NCI-H2081 treated with DMSO at 0.1 percent for 48 hours (cell line): ENCODE data around the gene ZCCHC14.
"Not testable (repeated sequence)": the region's sequence is repeated elsewhere in the genome, so short reads cannot be mapped to it uniquely, and the experiment has no call there.

Source experiments
- DNase-seq: peaks from one replicate; lab custom pipeline; 2025; lab: John Stamatoyannopoulos, UW

Gene ZCCHC14

GRCh38 chr16:87409153-87409552 is 83.7 kb downstream of the ZCCHC14 start:
- DNase-seq: no peak

DNA sequence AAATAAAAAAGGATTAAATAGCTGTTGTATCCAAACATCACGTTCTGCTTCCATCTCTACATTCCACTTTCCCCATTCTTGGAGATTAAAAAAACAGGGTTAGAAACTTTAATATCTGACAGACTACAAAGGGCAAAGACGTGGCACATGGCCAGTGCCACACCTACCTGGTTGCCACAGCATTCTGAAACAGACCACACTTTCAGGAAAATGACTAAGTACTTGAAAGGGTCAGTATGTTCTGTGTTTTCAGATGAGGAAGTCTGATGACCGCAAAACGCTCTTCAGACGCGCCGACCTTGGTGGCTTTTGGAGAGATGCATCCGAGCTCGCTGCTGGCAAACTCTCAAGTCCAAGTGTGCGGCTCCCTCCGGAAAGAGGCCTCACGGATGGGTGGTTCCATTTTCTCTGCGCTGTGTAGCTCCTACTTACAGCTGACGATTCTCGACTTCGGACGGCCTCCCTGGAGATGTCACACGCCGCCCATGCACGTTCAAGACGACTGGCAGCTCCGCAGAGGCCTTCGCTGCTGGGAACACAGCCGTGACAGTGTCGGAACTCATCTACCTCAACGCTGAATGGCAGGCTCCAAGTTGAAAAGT is 85.2 kb downstream of the ZCCHC14 start:
- no peak for DNase-seq

GRCh38 chr16:87406495-87407088 is 86.2 kb downstream of the ZCCHC14 start:
- DNase-seq: no peak

DNA sequence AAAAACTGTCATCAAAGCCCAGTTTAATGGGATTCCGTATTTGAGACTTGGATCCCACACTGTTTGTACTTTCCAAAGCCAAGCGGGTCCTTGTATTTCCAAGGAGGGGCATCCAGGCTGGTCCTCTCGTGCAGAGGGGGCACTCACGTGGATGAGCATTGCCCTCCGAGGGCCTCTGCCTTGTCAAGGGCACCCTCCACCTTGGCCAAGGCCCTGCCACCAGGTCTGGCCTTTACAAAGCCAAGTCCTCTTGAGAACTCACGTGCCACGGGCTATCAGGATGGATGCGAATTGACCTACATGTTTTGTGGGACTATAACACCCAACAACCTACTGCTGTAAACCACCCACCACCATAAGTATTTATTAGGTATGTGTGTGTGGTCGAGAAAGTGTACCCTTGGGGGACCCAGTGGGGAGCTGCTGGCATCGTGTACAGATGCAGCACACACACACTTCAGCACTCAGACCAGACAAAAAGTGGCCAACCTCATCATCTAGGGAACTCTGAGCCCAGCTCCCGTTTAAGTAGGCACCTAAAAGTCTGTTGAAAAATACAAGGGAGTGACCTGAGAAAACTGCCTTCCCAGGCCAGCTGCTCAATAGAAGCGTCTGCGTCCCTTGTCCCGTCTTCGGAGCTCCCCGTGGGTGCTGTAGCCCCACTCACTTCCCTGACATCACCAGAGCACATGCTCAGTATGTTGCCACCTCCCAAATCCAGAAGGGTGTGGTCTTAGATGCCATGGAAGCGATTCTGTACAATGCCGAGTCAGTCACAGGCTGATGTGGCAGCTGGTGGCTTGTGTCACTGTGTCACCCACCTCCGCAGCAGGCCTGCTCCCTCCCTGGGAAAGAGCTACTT is 87.8 kb downstream of the ZCCHC14 start:
- no peak for DNase-seq

DNA sequence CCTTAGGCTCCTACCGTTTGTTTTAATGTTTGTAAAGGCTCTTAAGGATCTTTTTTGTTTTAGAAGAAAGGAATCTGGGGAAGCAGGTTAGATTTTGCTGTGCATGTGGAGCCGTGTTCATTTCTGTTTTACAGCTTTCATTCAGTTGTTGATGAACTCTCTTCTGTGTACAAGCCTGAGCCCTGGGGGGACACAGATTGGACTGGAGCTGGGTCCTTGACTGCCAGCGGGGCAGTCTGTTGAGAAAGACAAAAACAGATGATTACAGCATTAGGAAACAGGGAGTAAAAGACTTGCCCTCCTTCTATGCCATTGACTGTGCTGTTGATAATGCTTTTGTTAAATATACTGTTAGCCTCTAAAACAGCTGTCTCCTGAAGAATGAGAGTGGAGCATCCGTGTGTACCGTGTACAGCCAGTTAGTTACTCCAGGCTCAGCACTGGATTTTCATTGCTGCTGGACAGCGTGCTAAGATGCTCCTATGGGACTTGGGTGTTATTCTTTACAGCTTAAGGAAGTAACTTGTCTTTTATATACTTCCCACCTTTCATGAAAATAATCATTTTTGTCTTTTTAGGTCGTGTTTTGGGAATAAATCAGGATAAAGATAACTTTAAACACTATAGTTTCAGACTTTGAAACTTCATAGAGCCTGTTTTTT is 97.5 kb downstream of the ZCCHC14 start:
- no peak for DNase-seq

- no peak for DNase-seq
Observed at GRCh38 chr16:87393680-87394055, 99.2 kb downstream of the ZCCHC14 start.

DNA sequence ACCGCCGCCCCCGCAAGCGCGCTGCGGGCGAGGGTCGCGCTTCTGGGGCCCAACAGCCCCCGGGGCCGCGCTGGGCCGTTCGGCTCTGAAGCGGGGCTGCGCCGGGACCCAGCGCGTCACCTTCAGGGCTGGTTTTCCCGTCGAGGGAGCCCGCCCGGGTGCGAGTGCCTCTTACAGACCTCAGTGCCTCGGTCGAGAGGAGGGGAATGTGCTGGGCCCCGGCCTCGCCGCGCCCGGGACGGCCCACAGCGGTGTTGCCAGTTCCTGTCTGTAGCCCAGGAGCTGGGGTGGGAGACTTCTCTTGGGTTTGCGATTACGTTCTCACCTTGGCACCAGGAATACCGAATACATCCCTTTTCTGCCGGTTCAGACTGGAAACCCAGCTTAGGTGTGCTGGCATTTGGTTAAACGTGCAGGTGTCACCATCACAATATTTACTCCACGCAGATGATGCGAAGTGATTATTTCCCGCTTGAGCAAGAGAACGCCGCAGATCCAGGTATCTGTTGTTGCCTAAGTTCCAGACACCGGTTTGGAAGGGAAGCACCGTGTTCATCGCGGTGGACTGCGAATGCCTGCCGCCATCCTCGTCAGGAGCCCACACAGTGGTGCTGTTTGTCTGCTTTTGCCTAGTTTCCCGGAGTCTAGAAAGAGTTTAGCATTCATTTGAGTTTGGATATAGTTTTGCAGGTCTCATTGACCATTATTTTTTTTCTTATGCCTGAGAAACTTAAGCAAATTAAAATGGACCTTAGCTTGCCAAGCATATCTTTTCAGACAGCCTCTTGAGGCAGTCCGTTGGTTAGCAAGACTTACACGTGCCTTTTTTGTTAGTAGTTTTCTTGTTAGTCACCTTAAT is 99.8 kb downstream of the ZCCHC14 start:
- DNase-seq: no peak

DNA sequence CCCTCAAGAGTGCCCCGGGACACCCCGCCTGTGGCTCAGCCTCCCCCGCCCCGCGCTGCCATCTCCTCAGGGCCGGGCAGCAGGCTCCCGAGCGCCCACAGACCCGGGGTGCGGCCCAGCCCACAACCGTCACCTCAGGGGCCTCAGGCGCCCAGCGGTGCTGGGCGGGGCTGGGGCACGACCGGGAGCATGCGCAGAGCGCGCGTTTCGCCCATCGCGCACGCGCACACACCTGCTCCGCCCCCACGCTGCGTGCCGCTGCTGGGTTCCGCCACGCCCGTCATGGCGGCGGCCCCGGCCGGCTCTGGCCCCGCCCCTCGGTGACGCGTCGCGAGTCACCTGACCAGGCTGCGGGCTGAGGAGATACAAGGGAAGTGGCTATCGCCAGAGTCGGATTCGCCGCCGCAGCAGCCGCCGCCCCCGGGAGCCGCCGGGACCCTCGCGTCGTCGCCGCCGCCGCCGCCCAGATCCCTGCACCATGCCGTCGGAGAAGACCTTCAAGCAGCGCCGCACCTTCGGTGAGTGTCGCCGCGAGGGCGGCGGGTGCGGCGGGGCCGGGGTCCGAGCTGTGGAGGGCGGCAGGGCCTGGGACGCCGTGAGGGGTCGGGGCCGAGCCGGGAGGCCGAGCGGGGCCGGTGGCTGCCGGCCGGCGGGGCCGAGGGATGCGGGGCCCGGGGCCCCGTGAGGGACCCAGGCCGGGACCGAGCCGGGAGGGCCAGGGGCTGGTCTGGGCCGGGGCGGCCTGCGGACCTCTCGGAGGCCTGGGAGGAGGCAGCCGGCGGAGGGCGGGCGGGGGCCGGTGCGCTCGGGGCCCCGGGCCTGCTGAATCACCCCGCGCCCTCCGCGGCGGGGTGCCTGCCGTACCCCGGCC is 100.6 kb downstream of the ZCCHC14 start, which contains the start of gene MAP1LC3B:
Gene MAP1LC3B, plus strand, starts transcription at position 387 of the 871 bp plus-strand sequence. Its CDS starts 92 bp downstream, at position 479.
- peak; percentile 54 for DNase-seq

- no peak for DNase-seq
Observed at GRCh38 chr16:87391324-87391949, 101.4 kb downstream of the ZCCHC14 start.

- no peak for DNase-seq
Observed at GRCh38 chr16:87390641-87391323, 102.0 kb downstream of the ZCCHC14 start.

- not testable (repeated sequence) for DNase-seq
Observed at GRCh38 chr16:87389914-87390313, 102.9 kb downstream of the ZCCHC14 start.

GRCh38 chr16:87389245-87389644 is 103.6 kb downstream of the ZCCHC14 start:
- DNase-seq: no peak

DNA sequence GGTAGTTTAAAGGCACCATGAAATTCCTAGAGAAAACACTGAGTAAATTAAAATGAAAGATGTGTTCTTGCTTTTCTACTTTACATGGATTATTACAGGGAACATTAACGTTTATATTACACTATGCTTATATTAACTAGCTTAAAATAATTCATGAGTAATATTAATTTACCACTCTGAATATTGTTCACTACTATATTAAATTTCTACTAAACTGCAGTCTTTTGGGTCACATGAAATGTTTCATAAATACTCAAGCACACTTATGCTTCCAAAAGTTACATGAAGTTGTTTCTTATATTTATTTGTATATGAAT is 104.0 kb downstream of the ZCCHC14 start:
- no peak for DNase-seq

DNA sequence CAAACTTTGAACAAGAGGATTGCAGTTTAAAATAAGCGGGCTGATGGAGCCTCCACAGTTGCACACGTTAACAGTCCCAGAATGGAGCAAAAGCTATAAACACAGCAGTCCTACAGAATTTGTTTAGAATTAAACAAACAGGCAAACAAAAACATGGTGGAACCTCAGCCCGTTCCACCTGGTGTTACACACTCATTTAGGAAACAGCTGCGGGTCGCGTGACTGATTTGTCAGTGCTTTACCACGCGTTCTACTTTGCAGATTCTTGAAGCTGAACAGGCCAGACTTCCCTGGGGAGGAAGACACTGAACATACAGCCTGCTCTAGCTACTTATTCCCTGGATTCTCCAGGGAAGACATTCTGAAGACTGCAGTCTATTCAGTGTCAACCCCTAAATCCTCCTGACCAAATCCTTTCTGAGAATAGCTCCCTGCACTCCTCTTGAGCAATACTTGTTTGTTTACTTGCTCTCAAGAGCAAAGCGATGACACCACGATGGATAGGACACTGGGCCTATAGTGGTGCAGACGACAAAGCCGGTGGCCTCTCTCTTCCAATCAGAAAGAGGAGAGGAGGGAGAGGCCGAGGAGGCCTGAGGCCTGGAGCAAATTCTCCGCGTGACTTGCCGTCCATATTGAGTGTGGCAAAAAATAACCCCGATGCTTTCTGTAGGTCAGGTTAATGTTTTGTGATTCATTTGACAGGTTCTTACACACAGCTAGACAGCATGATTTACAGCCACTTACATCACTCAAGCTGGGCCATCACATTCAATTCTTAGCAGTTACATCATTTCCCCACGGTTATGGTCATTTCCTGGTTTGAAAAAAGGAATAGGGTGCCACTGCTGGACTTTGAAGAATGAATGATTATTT is 104.6 kb downstream of the ZCCHC14 start:
- DNase-seq: peak; percentile 66

GRCh38 chr16:87384875-87385167 is 108.0 kb downstream of the ZCCHC14 start:
- not testable (repeated sequence) for DNase-seq

DNA sequence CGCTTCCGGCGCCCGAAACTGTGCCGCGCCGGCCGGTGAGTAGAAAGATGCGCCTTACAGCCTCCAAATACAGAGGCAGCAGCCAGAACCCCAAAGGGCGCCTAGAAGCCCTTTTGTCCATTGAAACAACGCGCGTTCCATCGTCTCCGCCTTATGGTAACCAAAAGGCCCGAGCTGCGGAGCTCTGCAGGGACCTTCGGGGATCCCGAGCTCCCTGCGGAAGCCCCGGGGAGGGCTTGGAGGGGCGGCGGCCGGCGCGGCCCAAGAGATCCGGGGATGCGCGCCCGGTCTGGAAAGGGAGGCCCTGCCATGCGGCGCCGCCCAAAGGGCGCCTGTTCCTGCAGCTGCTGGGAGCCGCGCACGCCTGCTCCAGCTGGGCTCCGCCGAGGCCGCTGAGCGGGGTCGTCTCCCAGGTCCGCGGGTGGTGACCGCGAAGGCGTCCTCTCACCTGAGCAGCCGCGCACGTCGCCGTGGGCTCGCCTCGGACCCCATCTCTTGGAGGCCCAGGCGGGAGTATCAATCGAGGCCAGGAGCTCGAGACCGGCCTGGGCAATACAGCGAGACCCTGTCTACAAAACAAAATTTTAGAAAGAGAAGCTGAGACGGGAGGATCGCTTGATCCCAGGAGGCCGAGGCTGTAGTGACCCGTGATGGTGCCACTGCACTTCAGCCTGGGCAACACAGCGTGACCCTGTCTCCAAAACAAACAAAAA is 108.5 kb downstream of the ZCCHC14 start:
- DNase-seq: no peak

- DNase-seq: peak; percentile 4
Observed at GRCh38 chr16:87383505-87384161, 109.2 kb downstream of the ZCCHC14 start, which contains the start of gene FBXO31. Gene FBXO31 (minus strand): TSS chr16:87383776. CDS start chr16:87383744, 32 bp downstream.
